GM12801 (cell line): ENCODE measurements around the gene HS6ST2.

ENCODE experiments used
- TF ChIP-seq, protein P1 (sequence below): IDR thresholded peaks from one replicate; pipeline ENCODE4 v1.5.1; 2011; ENCODE audit warnings: control low read depth; ENCODE audit not compliant: insufficient read length; ENCODE audit errors: extremely low read depth

Gene HS6ST2

DNA sequence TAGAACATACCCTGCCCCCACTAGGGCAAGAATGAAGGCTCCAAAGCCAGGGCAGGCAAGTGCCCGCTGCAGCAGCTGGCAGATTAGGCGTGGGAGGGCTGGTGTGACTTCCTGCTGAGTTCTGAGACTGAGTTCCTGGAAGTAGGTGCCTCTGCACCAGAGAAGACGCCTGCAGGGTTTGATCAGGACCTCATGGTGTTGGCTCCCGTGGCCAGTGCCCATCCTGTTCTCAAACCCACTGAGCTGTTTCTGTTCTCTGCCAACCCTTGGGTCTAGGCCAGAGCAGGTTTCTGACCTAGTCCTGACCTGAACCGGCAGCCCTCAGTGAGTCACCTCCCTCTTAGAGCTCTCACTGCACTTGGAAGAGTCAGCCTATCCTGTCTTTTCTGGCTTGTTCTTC, 220.7 kb downstream of the HS6ST2 start:
- TF ChIP-seq, protein P1, sequence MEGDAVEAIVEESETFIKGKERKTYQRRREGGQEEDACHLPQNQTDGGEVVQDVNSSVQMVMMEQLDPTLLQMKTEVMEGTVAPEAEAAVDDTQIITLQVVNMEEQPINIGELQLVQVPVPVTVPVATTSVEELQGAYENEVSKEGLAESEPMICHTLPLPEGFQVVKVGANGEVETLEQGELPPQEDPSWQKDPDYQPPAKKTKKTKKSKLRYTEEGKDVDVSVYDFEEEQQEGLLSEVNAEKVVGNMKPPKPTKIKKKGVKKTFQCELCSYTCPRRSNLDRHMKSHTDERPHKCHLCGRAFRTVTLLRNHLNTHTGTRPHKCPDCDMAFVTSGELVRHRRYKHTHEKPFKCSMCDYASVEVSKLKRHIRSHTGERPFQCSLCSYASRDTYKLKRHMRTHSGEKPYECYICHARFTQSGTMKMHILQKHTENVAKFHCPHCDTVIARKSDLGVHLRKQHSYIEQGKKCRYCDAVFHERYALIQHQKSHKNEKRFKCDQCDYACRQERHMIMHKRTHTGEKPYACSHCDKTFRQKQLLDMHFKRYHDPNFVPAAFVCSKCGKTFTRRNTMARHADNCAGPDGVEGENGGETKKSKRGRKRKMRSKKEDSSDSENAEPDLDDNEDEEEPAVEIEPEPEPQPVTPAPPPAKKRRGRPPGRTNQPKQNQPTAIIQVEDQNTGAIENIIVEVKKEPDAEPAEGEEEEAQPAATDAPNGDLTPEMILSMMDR: no peak

DNA sequence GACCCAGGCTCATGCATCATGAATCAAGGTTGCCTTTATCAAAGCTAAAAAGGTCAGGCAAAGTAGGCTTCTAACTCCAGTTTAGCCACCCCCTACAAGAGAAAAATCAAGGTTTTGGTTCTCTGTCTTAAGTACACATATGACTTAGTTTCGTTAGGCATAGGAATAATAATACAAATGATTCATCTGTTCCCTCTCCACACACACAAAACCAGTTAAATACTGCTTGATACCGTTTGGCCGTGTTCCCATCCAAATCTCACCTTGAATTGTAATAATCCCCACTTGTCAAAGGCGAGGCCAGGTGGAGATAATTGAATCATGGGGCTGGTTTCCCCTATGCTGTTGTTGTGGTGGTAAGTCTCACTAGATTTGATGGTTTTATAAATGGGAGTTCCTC, 226.2 kb downstream of the HS6ST2 start:
- TF ChIP-seq, protein P1: no peak

DNA sequence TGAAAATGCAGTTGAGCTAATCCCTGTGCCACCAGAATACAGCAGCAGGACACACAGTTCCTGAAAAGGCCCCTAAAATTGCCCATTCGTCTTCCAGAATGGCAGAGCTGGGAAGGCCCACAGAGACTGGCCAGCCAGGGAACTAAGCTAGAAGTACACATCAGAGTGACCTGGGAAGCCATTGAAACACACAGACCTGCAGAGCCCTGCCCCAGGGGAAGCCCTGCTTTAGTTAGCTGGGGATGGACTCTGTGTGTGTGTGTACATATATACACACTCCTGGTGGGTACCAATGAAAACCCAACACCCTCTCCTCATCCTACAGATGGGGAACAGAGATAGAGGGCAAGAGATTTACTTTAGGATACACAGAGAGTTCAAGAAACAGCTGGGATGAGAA, 227.7 kb downstream of the HS6ST2 start:
- TF ChIP-seq, protein P1: no peak

DNA sequence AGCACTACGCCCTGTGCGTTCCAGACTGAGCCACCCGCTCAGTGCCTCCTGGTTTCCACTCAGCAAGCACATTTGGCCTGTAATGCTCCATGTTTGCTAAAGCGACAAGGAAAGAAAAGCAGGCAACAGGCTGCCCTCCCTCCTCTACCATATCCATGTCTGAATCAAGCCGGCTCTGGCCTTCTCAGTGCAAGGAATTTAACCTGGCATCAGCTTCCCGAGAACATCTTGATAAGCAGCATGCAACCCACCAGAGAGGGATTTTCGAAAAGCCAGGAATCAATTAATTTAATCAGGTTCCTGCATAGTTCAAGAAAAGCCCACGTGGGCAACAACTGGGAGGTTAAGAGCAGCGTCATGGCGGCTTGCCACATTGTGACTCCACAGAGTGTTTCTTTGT, 228.2 kb downstream of the HS6ST2 start:
- TF ChIP-seq, protein P1: no peak

DNA sequence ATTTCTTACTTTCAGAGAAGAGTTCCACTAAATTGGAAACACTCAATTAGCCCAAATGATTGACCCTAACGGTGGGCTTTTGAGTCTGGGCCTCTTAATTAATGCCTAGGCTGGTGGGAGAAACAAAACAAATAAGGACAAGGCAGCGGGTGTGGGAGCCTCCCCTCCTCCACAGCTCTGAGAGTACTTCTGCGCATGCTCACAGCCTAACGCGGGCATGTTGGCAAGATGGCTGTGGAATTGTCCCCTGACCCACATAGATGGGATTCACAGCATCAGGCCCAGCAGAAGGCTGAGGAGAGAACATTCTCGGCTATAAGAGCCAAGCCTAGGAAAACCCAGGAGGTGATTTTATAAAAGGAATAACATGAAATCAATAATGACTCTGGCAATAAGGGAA, 230.1 kb downstream of the HS6ST2 start:
- TF ChIP-seq, protein P1: no peak

DNA sequence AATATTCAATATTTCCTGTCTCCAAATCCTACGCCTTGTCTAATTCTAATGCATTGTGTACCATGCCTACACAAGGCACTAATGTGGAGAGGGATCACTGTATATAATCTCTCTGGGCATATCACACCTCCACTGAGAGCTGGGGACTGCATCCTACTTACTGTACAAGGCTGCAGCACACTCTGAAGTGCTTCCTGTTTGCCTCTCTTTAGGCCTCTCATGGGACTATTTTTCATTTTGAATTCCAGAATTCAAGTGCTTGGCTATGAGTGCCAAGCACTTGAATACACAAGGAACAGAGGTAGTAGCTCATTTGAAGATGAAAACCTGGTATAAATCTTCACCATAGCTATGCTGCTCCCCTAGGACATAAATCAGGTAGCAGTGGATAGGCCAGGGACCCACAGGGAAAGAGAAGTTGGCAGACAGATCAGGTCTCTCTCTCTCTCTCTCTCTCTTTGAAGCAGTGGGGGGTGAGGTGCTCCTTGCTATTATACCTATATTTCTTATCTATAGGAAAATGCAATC, 239.9 kb downstream of the HS6ST2 start:
- TF ChIP-seq, protein P1: no peak

DNA sequence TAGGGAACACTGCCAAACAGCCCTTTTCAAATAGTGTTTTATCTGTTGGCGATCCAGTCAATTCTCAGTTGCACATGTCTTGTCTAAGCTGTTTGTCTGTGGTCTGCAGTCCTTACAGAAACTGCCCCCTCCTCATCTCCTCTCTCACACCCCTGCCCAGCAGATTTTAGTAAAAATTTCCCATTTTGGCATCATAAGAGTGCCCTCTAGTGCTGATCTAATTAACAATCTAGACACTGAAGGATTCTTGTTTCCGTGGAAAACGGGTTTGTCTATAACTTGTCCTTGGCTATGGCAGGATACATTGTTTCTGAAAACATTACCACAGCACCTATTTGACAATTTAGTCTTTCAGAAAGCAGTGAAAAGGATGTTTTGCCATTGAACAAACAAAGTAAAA, 242.4 kb downstream of the HS6ST2 start:
- TF ChIP-seq, protein P1: no peak

DNA sequence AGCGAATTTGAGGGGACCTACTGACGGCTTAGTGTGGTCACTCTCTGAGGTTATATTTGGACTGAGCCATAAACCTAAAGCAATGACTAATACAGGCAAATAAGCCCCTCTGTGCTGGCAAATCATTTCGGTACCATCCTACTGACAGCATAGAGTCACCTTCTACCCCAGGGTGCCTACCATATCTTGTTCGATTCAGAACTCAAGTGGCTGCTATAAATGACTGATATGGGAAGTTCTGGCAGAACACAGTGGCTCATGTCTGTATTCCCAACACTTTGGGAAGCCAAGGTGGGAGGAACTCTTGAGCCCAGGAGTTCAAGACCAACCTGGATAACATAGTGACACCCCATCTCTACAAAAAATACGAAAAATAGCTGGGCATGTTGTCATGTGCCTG, 243.5 kb downstream of the HS6ST2 start:
- TF ChIP-seq, protein P1: no peak
